Ovary (tissue), 9 donors: Measurements from ENCODE around the gene GUCD1. TPM values are rescaled to one million over a fixed set of nuclear protein-coding genes. Genes with fewer than 3 reads are reported as not detected.

Experiments used
- DNase-seq, 5 donors: peaks; one replicate each; pipeline ENCODE4 v3.0.0-alpha.2; 2019 to 2020
- H3K27ac ChIP-seq, 2 donors: fragments of 200-600 bp; one replicate each; pipeline versions ENCODE4 v1.5.1 to v1.8.0; 2019 to 2022
- H3K27me3 ChIP-seq: fragments of 200-600 bp; one replicate; pipeline ENCODE4 v1.8.0; 2022
- H3K36me3 ChIP-seq: fragments of 200-600 bp; sonication (generic); one replicate; pipeline ENCODE4 v1.5.1; 2019
- H3K4me1 ChIP-seq: one replicate; pipeline ENCODE4 v1.8.1; 2013; ENCODE audit warnings: mild to moderate bottlenecking, moderate library complexity; ENCODE audit not compliant: insufficient read depth
- H3K4me3 ChIP-seq: fragments of 200-600 bp; sonication (generic); one replicate; pipeline ENCODE4 v1.5.1; 2017
- H3K9me3 ChIP-seq, 2 donors: fragments of 200-600 bp in 1 of 2; sonication (generic) in 1 of 2; one replicate each; pipeline versions ENCODE4 v1.5.1 to v1.8.1; 2013 to 2019; ENCODE audit warnings: mild to moderate bottlenecking in 1 of 2, moderate library complexity in 1 of 2
- CTCF ChIP-seq, 3 donors: fragments of 450-650 bp in 2 of 3; fragments of 200-600 bp in 1 of 3; IDR thresholded peaks; one replicate each; pipeline versions ENCODE4 v1.5.1 to v1.8.0; 2016 to 2022; ENCODE audit warnings: antibody characterized with exemption in 3 of 3, mild to moderate bottlenecking in 1 of 3
- EP300 ChIP-seq: sonication (generic); formaldehyde crosslinking; IDR thresholded peaks from one replicate; pipeline ENCODE4 v1.6.1; 2017; ENCODE audit warnings: antibody characterized with exemption
- POLR2A ChIP-seq: fragments of 450-650 bp; IDR thresholded peaks from one replicate; pipeline ENCODE4 v1.6.1; 2017; ENCODE audit warnings: antibody characterized with exemption, mild to moderate bottlenecking, moderate library complexity
- WGBS, 3 donors: extraction: QIAGEN DNeasy Blood & Tissue Kit in 1 of 3; methylation state at CpG; one replicate each; pipeline versions ENCODE4 v1.1.5 to v1.1.7; 2013 to 2017; 5-methylcytosine and 5-hydroxymethylcytosine counted together
- intact Hi-C, 4 donors: fragments of 100-400 bp; cut with DNase I; formaldehyde crosslinking; loops; one replicate each; pipeline versions ENCODE4 v1.11.0 to v1.15.1; 2022 to 2023
- polyA plus RNA-seq, 2 donors: library from polyadenylated mRNA; stranded (reverse); fragments of 200-250 nt in 1 of 2; fragments of 350-450 nt in 1 of 2; fragmentation: Illumina TruSeq in 1 of 2; extraction: RNeasy Lipid Tissue Mini Kit (QIAGEN cat#74804) in 1 of 2; gene quantifications; one replicate each; pipeline ENCODE4 v1.2.3, GENCODE V29; 2013 to 2014
- total RNA-seq, 7 donors: library from RNA; depleted of rRNA in 2 of 7; stranded (reverse); fragments of >200 nt in 2 of 7; fragmentation: NEBNext Ultra II Directional in 3 of 7; extraction: Animal tissue kit (Norgen Biotek cat#: 25700) in 3 of 7; gene quantifications; one replicate each; pipeline versions ENCODE4 v1.1.0 to v1.2.4, GENCODE V29; 2016 to 2023
- donor health status: DM: no; HTN: no; CAD: no; lungs with moderate emphysema.
- donor health status: DM: no; HTN: no; CAD: no.
- donor health status: Bipolar disorder and iron deficiency.
- donor health status: DM: yes; HTN: yes; CAD: no.
- donor health status: DM: no; HTN: no; CAD: no.
- donor health status: DM: yes; HTN: yes; CAD: no.

GUCD1 gene
- total and polyA plus RNA-seq, 9 donors, result 30.3 to 85.4 (median 55.4) TPM

DNA sequence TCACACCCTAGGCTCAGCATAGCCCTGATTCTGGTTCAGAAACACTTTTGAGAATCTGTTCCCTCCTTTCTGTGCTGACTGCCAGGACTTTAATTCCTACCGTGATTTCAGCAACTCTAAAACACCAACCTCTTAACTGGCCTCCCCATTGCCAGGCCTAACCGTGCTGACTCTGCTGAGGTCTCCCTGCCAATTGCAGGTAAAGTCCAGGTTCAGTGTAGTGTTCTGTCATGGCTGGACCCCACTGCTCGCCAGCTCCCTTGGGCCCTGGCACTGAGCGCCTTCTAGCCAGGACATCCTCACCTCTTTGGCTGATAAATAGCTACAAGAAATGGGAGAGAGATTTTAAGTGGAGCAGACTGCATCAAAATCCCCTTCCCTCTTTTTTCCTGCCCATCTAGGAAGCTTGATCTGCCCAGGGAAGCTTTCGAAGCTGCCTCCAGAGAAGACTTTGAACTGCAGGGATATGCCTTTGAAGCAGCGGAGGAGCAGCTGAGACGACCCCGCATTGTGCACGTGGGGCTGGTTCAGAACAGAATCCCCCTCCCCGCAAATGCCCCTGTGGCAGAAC is 55.1 kb downstream of the GUCD1 start:
- DNase-seq, result no peak
- Histone ChIP-seq H3K27me3 (no peaks in the 10 kb centered on the region), H3K9me3 (no peaks in the 10 kb centered on the region), H3K27ac (no peak overlapping the region), H3K36me3 (no peaks in the 10 kb centered on the region), H3K4me3 (no peak overlapping the region), H3K4me1 (peaks cover under 1% of the 10 kb centered on the region)
- TF ChIP-seq EP300, result no peak
- no peak for TF ChIP-seq CTCF (IDR thresholded peaks at IDR 0.05)
- TF ChIP-seq POLR2A, result no peak
- 94 to 96% (median 94%) methylated on average over 10 of the region's 10 CpGs for WGBS, 3 donors
- intact Hi-C loops, result loop anchor here in 3 of 4 donors (5.0 to 10.0 kb wide), 4 partner anchors 72 to 175 kb away; partner anchors contain the start of gene ADORA2A (in 2 of the 3)

DNA sequence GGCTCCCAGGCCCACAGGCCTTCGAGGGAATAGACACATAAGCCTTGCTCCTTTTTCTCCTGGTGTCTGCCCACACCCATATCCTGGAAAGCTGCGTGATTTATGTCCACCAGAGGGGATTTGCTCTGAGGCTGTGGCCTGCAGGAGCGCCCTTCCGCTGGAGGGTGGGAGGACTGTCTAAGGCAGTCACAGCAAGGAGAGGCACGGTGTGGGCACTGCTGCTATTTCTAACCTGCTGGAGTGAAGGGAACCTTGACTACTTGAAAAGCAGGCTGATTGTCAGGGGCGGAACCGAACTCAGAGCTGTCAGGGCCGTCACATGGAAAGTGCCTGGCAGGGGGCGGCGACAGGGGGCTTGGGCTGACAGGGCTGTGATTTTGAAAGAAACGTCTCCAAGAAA is 56.1 kb downstream of the GUCD1 start:
- Histone ChIP-seq H3K4me3 (no peak overlapping the region), H3K4me1 (peaks cover 4% of the 10 kb centered on the region), H3K36me3 (no peaks in the 10 kb centered on the region), H3K9me3 (no peaks in the 10 kb centered on the region), H3K27me3 (no peaks in the 10 kb centered on the region), H3K27ac (no peak overlapping the region)
- intact Hi-C loops, result loop anchor here in 2 of 4 donors (5.0 to 10.0 kb wide), 2 partner anchors 74 to 77 kb away; partner anchors contain the start of gene ADORA2A (in 1 of the 2)
- TF ChIP-seq EP300 (no peak), POLR2A (no peak), CTCF (IDR thresholded peaks at IDR 0.05) (no peak)
- DNase-seq, result no peak
- WGBS, 3 donors, result 80 to 90% (median 89%) methylated on average over 11 of the region's 11 CpGs

DNA sequence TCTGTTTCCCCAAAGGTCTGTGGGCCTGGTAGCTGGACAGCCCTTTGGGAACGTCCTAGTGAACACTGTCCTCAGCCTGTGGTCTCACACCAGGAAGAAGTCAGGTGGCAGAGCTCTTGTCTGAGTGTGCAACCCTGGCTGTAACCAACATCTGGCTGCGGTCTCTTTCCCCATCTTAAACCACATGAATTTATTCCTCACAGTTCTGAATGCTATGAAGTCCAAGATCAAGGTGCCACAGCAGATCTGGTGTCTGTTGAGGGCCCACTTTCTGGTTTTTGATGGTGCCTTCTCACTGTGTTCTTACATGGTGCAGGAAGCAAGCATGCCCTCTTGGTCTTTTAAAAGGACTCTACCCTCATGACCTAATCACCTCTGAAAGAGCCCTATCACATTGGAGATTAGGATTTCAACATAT is 57.1 kb downstream of the GUCD1 start:
- 84 to 91% (median 88%) methylated on average over 2 of the region's 2 CpGs for WGBS, 3 donors
- peaks cover 4% of the 10 kb centered on the region for H3K4me1 ChIP-seq
- TF ChIP-seq POLR2A (no peak), CTCF (IDR thresholded peaks at IDR 0.05) (no peak), EP300 (no peak)
- H3K36me3 ChIP-seq, result no peaks in the 10 kb centered on the region
- H3K9me3 ChIP-seq, result no peaks in the 10 kb centered on the region
- no peak for DNase-seq
- H3K4me3 ChIP-seq, result no peak overlapping the region
- no peaks in the 10 kb centered on the region for H3K27me3 ChIP-seq
- intact Hi-C loops, result loop anchor here in 2 of 4 donors (5.0 to 10.0 kb wide), 2 partner anchors 73 to 76 kb away; partner anchors contain the start of gene ADORA2A (in 1 of the 2)
- no peak overlapping the region for H3K27ac ChIP-seq

DNA sequence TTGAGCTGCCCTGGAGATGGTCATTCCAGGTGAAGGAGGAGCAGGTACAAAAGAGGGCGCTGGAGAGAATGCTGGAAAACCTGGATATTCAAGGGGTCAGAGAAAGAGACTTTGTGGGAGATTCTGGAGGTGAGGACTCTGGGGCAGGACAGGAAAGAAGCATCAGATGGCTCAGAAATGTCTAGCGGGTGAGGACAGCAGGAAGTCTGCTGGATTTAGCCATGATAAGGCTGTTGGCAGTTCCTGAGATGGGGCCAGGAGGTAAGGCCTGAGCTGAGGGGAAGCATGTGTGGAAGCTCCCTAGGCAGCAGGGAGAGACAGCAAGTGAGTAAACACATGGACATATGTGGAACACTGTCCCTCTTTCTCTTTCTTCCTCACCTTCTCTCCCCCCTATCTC is 58.3 kb downstream of the GUCD1 start:
- Histone ChIP-seq H3K27me3 (no peaks in the 10 kb centered on the region), H3K4me3 (no peak overlapping the region), H3K9me3 (no peaks in the 10 kb centered on the region), H3K4me1 (peaks cover 4% of the 10 kb centered on the region), H3K27ac (no peak overlapping the region), H3K36me3 (no peaks in the 10 kb centered on the region)
- intact Hi-C loops, result loop anchor here in 2 of 4 donors (5.0 to 10.0 kb wide), 2 partner anchors 72 to 74 kb away; partner anchors contain the start of gene ADORA2A (in 1 of the 2)
- WGBS, 3 donors, result 89 to 97% (median 94%) methylated on average over 2 of the region's 2 CpGs
- TF ChIP-seq CTCF (IDR thresholded peaks at IDR 0.05), result no peak
- no peak for TF ChIP-seq POLR2A
- no peak for TF ChIP-seq EP300
- no peak for DNase-seq
